GM04504 (cell line): ENCODE results near the gene CPM.

Source experiments
- DNase-seq: peaks from one replicate; pipeline ENCODE4 v3.0.0-alpha.2; 2012; ENCODE audit warnings: low read depth

CPM gene

GRCh38 chr12:68878283-68878682 lies 54.7 kb downstream of the CPM start:
- DNase-seq = no peak

GRCh38 chr12:68877583-68877982 lies 55.4 kb downstream of the CPM start:
- no peak for DNase-seq

- DNase-seq = no peak
Measured at GRCh38 chr12:68876461-68876860, 56.5 kb downstream of the CPM start.

DNA sequence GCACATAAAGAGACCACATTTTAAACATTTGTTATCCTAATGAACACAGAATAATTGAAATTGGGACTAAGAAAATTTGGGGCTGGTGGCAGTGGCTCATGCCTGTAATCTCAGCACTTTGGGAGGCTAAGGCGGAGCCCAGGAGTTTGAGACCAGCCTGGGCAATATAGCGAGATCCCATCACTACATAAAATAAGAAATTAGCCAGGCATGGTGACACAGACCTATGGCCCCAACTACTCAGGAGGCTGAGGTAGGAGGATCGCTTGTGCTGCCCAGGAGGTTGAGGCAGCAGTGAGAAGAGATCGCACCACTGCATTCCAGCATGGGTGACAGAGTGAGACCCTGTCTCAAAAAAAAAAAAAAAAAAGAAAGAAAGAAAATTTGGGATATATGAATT lies 59.7 kb downstream of the CPM start:
- DNase-seq = no peak

DNA sequence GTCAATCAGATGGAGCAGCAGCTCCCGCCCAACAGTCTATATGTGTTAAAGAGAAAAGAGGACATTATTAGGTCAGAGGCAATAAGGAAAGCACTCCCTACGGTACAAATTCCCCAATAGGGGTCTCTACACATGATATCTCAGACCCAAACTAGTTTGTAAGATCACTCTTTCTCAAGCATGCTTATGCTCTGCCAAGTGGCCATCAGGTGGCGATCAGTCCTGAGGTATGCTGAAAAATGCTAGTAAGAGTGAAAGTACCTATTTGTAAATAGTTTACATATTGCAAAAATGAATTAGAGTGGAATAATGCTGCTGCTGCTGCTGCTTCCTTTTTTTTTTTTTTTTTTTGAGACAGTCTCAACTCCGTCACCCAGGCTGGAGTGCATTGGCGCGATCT lies 61.0 kb downstream of the CPM start:
- no peak for DNase-seq

GRCh38 chr12:68871396-68871795 lies 61.6 kb downstream of the CPM start:
- DNase-seq = no peak

DNA sequence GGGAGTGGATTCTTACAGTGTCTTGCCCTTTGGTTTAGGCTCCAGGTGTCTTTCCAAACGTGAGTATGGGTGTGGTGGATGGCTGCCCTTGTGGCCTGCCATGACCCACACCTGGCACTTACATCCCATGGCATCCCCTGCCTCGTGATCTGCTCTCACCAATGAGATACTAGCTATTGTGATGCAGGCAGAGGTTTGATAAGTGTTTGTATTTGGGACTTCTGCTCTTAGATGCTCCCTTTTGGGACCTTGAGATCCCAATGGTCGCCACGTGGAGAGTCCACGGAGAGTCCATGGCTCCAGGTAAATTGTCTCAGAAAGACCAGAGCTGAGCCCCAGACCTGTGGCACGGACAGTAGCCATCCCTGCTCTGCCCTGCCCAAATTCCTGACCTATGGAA lies 62.5 kb downstream of the CPM start:
- no peak for DNase-seq

GRCh38 chr12:68870011-68870410 lies 63.0 kb downstream of the CPM start:
- no peak for DNase-seq

- DNase-seq = no peak
Measured at GRCh38 chr12:68868043-68868790, 64.8 kb downstream of the CPM start.

DNA sequence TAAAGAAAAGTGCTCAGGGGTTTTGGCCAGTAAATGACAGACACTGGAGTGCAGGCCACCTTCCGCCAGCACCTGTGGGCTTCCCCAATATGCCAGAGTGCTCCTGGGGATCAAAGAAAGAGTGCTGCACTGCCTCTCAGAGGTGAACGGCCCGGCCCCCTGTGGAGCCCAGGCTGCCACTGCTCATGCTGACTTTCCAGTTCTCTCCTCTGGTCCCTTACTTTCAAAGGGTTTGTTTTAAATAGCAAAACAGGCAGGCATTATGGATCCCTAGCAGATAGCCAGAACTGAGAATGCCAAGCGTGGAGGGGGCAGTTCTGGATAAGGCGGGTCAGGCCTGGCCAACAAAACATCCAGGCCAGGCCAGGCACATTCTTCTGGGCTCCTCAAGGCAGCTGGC lies 65.4 kb downstream of the CPM start:
- no peak for DNase-seq

GRCh38 chr12:68866950-68867349 lies 66.0 kb downstream of the CPM start:
- peak; percentile 36 for DNase-seq

DNA sequence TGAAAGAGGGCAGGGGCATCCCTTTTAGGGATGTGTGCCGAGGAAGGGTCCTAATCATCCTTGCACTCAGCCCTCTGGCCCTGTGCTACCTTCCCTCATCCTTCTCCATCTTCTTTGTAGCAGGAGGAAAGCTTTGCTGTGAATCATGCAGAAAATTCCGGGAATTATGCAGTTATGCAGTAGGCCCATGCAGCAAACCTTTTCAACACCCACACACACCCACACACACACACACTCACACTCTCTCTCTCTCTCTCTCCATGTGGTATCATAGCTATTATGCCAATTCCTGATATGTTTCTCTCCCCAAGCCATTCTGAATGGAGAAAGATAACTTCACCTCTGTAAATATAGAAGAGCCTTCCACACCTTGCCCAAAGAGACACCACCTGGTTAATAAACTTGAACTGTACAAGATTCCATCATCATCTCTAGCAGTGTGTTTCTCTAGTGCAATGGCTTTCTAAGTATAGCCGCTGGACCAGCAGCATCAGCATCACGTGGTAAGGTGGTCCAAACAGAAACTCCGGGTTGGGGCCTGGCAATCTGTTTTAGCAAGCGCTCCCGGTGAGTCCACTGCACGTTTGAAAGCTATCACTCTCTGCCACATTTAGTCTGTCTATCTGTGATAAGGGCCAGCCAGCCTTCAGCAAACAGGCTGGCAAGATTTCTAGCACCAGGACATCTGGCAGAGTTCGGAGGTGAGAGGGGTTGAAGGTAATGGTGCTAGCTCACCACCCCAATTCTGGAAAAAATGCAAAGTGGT lies 67.4 kb downstream of the CPM start:
- DNase-seq = no peak

- DNase-seq = no peak
Measured at GRCh38 chr12:68864604-68865003, 68.4 kb downstream of the CPM start.

DNA sequence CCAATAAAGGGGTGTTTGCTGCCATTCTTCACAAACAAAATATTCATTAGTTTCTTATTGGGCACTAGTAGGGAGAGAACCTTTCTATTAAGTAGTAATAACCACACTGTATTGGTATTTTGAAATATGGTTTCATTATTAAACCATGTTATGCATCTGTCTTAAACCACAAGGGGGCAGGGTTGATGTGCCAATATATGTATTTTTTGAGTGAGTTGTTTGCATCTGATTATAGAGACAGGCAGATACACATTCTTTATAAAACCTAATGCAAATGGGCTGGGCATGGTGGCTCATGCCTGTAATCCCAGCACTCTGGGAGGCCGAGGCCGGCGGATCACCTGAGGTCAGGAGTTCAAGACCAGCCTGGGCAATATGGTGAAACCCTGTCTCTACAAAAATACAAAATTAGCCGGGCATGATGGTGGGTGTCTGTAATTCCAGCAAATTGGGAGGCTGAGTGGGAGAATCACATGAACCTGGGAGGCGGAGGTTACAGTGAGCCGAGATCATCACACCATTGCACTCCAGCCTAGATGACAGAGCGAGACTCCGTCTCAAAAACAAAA lies 69.0 kb downstream of the CPM start:
- DNase-seq = peak; percentile 10

GRCh38 chr12:68863109-68863770 lies 69.7 kb downstream of the CPM start:
- no peak for DNase-seq

GRCh38 chr12:68861890-68862289 lies 71.1 kb downstream of the CPM start:
- DNase-seq = no peak

DNA sequence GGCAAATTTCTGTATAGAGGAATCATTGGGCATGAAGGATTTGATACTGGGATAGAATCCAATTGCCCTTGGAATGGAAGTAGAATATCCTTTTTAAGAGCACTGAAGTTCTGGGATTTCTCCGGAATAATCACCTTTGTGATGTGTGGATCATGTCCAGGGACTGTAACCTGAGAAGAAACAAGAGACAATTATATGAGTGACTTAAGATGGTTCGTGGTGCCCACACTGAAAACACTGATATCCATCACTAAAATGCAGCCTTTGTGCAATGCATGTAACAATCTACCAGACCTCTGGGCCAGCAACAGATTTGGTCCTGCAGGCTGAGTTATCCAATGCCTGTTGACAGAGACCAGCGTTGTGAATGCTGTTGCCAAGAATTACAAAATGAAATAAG lies 76.5 kb downstream of the CPM start:
- DNase-seq = no peak

GRCh38 chr12:68855771-68856170 lies 77.2 kb downstream of the CPM start:
- no peak for DNase-seq

DNA sequence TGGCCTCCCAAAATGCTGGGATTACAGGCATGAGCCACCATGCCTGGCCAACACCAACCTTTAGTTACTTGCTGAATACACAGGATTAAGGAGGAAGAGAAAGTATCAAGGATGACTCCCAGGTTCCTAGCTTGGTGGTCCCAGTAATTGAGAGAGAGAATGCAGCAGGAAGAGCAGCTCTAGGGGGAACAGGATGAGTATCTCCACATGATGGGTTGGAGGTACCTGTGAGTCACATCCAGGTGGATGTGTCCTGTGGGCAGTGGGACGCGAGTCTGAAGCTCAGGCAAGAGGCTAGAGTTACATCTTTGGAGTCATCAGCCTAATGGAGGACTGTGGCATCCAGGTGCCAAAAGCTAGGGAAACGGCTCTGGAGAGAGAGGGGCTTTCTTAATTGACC lies 77.9 kb downstream of the CPM start:
- no peak for DNase-seq

DNA sequence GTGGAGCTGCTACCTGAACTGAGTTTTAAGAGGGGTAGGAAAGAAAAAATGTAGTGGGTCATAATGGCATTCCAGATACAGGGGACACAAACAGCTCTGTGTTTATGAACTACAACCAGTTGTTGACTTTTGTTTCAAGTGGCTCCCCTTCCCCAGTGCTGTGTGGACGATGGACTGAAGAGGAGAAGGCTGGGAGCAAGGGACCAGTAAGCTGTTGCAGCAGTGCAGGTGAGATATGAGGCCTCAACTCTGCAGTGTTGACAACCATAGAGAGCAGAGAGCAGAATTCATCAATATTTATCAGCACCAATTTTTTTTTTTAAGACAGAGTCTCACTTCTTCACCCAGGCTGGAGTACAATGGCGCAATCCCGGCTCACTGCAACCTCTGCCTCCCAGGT lies 78.4 kb downstream of the CPM start:
- no peak for DNase-seq

GRCh38 chr12:68854078-68854468 lies 78.9 kb downstream of the CPM start:
- DNase-seq = no peak

DNA sequence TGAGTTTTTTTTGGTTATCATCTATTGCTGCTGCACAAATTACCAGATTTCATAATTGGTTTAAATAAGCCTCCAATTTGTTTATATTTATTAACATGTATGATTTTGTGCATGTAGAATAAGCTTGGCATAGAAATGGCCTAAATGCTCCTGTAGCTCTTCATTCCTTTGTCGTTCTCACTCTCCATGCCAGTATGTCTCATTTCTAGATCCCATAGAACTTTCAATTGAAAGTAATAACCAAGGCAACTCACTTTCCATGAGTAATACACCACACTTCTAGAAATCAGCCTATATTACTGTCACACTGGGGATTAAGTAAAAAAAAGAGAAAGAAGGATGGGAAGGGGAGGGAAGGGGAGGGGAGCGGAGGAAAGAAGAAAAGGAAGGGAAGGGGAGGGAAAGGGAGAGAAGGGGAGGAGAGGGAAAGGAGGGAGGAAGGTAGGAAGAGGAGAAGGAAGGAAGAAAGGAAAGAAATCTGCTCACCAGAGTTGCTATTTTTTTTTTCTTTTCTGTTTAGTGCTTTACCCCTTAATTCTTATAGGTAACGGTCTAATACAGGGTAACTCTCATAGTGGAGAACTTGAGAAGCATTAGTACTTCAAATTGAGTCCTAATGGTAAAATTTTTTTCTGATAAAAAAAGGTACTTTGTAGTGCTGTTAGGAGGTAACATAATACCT lies 79.4 kb downstream of the CPM start:
- no peak for DNase-seq
